GM19395 (cell line): ENCODE measurements around the gene NELL1.

Source experiments
- ATAC-seq: cut with Tn5 transposase; IDR thresholded peaks from one replicate; pipeline ENCODE4 v1.9.1; 2021; ENCODE audit warnings: mild to moderate bottlenecking, moderate library complexity; ENCODE audit not compliant: unreplicated experiment

The NELL1 gene

GRCh38 chr11:20668844-20669819, at the start of gene NELL1:
Gene NELL1 (plus strand): TSS chr11:20669586.
- ATAC-seq, result no peak

DNA sequence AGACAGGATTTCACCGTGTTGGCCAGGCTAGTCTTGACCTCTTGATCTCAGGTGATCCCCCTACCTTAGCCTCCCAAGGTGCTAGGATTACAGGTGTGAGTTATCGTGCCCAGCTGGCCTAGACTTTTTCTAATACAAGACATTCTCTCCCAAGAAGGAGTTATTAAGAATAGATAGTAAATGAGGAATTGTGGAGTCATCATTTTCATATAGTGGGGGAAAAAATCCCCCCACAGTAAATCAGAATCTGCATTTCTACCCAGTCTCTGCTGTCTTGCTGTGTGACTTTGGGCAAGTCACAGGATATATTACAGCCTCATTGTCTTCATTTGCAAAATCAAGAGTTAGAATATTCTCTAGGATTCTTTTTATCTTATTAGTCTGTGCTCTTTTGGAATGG, 48.4 kb upstream of the NELL1 start:
- no peak for ATAC-seq

DNA sequence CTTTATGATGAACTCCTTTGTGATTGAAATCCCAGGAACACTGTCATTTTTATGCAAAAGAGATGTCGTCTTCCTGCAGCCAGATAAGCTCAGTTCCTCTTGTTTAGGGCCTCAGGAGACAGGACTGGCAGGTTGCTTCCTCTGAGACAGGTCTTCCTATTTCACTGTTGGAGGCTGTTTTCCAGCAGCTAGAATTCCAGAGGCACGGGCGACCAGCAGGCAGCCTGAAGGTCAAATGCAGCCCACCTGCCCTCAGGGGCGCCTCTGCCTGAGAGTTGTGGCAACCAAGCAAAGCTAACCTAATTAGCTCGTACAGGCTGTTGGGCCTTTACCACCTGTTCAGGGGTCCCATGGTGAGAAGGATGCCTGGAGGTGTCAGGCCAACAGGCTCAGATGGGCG, 47.7 kb upstream of the NELL1 start:
- ATAC-seq, result no peak

DNA sequence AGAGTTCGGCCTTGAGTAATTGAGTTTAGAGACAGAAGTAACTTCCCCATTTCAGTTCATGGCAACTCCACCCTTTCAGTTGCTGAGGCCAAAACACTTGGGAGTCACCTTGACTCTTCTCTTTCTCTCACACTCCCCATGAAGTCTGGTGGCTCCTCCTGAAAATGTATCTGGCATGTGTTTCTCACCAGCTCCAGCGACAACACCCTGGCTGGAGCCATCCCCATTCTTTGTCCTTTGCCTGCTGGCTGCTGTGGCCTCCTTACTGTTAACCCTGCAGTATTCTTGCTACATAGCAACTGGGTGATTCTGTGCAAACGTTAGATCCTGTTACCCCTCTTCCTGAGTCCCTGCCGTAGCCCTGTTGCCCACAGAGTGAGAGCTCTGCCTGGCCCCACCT, 46.1 kb upstream of the NELL1 start:
- no peak for ATAC-seq

DNA sequence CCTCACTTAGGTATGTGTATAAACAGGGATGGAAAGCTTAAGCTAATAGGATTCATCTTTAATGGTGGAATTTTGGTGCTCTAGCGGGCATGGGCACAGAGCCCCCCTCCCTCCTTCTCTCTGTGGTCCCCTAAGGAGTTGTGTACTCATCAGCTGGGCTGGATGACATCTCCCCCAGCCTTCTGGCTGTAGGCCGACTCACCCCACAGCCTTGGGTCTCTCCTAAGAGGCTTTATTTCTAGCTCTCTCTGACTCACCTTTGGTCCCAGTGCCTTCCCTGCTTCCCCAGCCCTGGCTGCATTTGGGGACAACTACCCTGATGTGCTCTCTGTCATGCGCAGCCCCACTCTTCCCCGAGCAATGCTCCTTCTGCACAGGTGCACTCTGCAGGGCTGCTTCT, 43.1 kb upstream of the NELL1 start:
- ATAC-seq, result no peak

DNA sequence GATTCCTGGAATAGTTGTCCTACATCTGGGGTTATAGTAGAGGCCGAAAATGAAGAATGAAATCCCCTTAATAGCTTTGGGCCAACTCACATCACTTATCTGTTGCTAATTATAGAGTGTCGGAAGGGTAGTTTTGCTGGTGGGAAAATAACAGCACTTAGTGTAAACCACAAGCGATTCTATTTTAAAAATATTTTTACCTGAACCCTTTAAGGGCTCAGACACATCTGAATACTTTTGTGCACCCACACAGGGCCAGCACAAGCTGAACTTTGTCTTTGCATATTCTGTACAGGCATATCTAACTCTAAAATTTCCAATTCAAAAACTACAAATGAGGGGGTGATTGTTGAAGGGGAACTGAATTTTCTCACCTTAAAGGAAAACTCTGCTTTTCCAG, 42.4 kb upstream of the NELL1 start:
- ATAC-seq, result no peak

GRCh38 chr11:20627701-20628100, 41.7 kb upstream of the NELL1 start:
- ATAC-seq, result no peak

DNA sequence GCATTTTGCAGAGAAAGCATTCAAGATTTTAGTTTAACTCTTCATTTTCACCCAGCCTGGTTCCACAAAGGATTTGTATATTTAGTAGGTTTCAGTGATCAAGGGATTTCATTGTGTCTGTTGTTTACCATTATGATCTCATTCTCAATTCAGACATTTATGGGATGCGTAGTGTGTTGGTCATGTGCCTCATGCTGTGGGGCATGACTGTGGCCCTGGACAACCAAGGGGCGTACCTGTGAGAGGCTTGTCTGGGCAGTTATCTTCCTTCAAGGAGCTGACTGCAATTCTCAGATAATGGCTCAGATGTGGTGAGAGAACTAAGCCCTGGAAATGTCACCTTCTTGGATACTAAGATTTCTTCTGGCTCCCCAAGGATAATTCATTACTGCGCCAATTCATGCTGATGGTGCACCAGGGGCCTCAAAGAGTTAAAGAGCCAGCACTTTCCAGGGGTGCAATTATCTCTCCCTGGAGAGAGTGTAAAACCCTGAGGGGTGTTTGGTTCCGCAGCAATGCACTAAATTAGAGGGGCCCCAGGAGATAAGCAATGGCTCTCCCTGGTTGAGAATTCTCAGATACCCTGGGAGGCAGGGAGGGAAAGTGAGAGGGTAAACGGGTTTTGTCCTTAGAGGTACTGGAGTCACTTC, 37.7 kb upstream of the NELL1 start:
- no peak for ATAC-seq

DNA sequence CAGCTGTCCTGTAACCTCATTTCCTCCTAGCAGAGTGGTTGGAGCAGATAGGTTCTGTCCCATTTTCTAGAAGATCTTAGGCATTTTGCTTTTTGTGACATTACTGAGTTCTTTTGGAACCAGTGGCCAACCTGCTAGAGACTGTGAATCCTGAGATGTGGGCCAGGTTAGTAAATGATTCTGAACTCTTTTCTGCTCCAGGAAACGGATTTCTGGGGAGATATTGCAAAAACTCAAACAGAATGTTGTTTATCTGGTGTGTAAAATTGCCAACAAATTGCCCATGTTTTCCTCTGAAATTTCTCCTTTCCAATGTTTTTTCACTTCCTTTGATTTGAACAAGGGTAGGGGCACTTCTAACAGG, 37.2 kb upstream of the NELL1 start:
- no peak for ATAC-seq

GRCh38 chr11:20634044-20634443, 35.3 kb upstream of the NELL1 start:
- ATAC-seq, result no peak

DNA sequence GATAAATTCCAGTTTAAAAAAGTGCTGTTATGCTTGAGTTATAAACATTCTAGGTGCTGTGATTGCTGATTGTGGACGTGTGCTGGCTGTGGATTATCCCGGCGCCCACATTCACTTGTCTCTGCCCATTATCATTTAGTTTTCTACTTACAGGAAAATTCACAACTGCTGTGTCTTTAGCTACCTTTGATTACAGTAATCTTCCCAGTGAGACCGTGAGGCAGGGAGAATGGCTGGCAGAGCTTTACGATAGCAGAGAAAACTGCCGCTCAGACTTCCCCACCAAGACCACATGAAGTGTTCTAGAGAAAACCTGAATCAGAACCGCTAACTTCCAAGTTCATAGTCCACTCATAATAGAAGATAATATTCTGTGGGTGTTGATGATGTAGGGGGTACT, 34.6 kb upstream of the NELL1 start:
- no peak for ATAC-seq

DNA sequence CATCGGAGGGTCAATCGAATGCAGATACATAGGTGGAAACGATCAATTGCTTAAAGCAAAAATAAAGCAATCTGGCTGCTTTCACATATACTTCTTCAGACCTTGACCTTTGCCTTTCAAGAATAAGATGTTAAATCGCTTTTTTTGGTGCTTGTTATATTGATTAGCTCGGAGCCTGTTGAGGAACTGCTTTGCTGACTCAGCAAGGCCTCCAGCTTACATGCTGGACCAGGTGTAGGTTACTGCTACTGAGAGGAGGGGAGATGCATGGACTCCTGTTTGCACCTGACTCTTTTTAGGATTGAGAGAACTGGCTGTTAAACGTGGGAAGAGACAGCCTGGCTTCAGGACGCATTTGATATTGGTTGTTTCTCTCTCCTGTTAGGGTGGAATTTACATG, 31.3 kb upstream of the NELL1 start:
- ATAC-seq, result no peak

- no peak for ATAC-seq
These were observed 29.7 kb upstream of the NELL1 start for GRCh38 chr11:20639688-20640087.

DNA sequence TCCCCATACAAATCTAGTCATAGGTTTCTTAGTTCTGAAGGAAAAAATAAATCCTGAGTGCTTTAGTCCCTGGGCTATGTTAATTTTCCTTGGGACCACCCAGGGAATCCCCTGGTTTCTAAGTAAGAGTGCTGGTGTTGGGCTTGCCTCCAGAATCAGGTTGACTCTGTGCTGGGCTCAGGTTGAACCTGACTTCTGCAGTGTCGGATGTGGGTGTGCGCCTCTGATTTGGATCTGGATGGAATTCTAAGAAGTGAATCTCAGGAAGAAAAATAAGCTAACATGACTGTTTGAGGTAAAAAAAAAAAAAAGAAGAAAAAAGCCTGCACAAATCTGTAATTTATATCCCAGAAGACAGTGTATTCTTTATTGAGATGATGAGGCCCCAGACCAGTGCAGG, 29.0 kb upstream of the NELL1 start:
- no peak for ATAC-seq

DNA sequence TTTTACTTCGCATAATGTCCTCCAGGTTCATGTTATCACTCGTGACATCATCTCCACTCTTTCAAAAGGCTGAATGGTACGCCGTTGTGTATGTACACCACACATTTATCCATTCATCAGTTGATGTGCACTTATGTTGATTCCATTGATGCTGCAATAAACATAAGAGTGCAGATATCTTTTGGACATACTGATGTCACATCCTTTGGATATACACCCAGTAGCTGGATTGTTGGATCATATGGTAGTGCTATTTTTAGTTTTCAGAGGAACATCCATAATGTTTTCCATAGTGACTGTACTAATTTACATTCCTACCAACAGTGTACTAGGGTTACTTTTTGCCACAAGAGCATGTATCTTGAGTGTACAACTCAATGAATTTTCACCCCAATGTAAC, 25.0 kb upstream of the NELL1 start:
- ATAC-seq, result no peak

DNA sequence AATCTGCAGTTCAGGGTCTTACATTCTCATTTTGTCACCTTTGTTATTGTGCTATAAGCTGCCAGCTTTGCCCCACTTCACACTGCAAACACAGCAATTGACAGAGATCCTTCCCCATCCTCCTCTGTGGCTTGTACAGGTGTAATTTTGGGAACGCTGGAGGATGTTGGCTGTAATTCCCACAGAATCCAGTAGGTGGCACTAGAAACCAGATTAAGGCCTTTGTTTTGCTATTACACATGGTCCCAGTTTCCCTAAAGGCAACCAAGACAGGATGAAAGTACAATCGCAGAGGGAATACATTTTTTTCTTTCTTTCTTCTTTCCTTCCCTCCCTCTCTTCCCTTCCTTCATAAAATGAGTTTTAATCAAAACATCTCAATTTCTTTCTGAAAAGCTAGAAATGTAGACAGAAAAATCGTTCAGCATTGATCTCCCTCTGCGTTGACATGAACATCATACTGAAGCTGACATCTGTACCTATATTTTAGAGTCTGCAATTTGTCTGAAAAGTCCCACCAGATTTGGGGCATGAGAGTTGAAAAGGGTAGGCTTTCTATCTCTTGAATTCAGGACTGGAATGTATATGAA, 21.3 kb upstream of the NELL1 start:
- no peak for ATAC-seq

DNA sequence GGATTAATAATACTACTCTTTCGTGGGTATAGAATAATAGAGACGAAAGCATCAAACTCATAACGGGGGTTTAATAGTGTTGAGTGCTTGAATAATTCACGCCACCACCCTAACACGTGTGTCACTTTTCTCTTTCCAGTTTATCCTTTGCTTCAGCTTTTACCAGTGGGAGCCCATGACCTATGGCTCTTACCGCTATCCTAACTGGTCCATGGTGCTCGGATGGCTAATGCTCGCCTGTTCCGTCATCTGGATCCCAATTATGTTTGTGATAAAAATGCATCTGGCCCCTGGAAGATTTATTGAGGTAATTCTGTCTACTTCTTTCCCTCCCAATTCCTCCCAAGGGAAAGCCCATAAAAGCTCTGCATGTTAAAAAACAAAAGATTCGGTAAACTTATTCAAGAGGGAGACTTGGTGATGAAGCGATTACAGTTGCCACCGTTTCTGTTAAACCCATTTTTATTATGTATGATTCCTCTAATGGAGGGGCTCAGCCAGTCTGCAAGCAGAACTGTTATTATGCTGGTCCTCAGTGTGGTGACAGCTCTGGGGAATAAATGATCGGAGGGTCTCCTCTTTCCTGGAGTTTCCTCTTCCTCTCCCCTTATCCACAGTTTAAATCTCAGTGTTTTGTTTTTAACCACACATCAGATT, 17.1 kb upstream of the NELL1 start:
- no peak for ATAC-seq

DNA sequence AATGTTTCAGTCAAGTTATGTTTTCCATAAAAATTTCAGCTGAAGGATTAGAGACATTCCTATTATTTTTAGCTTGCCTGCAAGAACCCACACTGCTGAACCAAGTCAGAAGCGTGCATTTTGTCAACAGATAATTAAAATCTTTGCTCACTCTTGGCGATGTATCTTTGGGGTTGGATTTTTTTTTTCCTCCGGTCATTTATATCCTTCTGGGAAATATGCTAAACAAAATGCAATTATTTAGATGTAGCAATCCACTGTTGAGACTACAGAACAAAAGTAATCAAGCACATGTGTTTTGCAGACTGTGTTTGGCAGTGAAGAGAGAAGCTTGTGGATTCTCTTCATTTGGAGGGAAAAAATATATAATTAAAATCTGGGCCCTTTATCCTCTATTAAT, 15.3 kb upstream of the NELL1 start:
- ATAC-seq, result no peak

GRCh38 chr11:20656901-20657300, 12.5 kb upstream of the NELL1 start:
- ATAC-seq, result no peak

GRCh38 chr11:20658135-20658534, 11.3 kb upstream of the NELL1 start:
- ATAC-seq, result no peak

- ATAC-seq, result no peak
These were observed 7.9 kb upstream of the NELL1 start for GRCh38 chr11:20661445-20661844.

DNA sequence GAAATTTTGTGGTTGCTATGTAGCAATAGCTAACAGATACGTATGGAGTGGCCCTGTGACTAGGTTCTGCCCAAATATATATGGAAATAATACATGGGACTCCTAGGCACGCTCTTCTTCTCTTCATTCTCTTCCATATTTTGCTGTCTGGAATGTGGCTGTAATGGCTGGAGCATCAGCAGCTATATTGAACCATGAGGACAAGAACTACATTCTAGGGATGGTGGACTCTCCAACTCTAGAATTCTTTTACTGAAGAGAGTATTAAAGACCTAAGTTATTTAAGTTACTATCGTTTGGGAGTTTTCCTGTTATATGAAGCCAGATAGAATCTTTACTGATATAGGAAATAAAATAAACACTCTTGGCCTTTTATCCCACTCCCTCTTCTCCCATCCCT, 7.5 kb upstream of the NELL1 start:
- ATAC-seq, result no peak
